GM19043 (cell line): ENCODE data around the gene C1QTNF8.
"Not testable (repeated sequence)": the region's sequence is repeated elsewhere in the genome, so short reads cannot be mapped to it uniquely, and the experiment has no call there.

Experiments used
- ATAC-seq: cut with Tn5 transposase; IDR thresholded peaks from one replicate; pipeline ENCODE4 v1.9.1; 2021; ENCODE audit warnings: low read depth; ENCODE audit not compliant: unreplicated experiment

The C1QTNF8 gene

DNA sequence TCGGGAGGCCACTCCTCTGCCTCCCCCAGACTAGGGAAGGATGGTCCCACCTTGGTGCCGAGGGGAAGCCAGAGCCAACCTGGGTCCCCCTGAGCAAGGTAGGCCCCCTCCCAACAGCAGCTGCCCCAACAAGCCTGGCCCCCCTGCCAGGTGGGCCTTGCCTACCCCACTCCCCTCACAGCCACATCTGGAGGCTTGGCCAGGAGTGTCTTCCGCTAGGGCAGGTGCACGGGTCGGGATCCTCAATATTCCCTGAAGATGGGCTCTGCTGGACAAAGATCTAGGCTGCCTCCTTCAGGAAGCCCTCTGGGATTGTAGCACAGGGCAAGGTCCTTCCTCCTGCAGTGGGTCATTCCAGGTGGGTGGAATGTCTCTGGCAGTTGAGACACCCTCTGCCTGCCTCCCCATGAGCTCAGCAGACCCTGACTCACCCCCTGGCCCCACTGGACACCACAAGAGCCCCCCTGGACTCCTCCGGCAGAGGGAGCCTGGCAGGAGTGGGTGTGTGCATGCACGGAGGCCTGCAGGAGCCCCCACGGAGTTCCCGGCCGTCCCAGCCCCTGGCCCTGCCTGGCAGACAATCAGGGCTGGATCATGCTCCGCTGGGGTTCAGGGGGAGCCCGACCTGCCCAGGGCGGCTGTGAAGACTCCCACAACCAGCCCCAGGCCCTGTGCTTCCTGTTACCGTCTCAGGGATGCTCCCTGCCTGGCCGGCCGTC lies 435 bp downstream of the C1QTNF8 start:
- no peak for ATAC-seq

DNA sequence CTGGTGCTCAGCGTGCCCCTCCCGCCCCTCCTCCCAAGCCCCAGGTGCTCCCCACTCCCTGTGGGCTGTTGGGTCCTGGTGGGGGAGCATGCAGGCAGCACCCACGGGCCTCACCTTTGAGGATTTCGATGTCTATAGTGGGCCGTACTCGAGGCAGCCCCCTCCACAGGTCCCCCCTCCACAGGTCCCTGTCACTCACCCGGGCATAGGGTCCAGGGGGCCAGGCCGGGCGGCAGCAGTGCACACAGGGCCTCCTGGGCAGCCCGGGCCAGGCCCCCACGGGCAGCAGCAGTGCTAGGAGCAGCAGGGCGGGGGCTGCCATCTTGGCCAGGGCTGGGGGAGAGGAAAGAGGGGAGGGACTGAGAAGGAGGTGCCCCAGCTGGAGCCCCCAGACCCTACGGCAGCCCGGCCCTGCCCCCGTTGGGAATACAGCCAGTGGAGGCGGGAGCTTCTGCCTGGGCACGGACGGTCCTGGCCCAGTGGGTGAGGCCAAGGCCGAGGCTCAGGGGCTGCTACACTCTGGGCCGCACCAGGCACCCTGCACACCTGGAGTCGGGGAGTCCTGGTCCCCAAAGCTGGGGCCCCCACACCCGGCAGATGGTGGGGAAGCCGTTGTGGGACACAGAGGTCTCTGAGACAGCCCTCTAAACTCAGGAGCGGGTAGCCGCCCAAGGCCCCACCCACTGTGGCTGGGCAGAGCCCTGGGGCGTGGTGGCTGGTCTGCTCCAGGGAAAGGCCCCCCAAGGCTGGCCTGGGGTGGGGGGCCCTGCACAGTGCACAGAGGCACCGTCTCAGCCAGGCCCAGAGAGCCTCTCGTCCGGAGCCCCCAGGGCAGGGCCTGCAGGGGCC lies 1.2 kb downstream of the C1QTNF8 start:
- ATAC-seq = no peak

DNA sequence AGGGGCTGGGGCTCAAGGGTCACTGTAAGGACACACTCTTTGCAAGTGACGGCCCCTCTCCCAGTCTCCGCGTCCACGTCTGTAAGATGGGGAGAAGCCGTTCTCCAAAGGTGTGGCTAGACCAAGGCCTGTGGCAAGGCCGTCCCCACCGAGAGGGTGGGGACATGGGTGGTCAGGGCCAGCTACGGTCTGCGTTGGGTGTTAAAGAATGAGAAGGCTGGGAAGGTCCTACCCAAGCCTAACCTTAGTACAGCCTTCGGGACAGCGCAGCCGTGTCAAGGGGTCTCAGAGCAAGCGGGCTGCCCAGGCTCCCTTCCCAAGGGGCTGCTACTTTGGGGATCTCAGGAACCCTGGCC lies 1.9 kb downstream of the C1QTNF8 start:
- ATAC-seq = no peak

DNA sequence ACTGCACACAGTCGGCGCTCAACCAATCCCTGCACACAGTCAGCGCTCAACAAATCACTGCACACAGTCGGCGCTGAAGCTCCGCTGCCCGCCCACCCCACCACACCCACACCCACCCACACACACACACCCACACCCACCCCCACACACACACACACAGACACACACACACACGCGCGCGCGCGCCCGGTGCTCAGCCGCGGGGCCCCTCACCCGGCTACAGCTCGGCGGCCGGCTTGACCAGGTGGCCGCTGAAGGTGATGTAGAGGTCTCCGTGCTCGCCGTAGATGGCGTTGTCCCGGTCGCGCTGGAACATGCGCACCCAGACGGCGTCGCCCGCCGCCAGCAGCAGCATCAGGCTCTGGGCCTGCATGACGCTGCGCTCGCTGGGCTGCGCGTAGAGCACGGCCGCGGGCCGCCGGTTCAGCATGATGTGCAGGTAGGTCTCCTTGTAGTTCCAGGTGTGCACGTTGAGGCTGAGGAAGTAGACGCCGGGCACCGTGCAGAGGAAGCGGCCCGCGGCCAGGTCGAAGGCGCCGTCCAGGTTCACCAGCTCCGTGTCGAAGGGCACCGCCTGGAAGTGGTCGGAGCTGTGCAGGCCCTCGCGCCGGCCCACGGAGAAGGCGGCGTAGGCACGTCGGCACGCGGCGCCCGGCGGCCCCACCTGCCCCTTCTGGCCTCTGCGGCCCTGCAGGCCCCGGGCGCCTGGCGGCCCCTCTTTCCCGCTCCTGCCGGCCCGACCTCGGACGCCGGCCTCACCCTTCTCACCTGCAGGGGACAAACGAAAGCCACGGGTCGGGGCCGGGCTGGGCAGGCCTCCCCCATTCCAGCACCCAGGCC lies 2.5 kb downstream of the C1QTNF8 start:
- no peak for ATAC-seq

DNA sequence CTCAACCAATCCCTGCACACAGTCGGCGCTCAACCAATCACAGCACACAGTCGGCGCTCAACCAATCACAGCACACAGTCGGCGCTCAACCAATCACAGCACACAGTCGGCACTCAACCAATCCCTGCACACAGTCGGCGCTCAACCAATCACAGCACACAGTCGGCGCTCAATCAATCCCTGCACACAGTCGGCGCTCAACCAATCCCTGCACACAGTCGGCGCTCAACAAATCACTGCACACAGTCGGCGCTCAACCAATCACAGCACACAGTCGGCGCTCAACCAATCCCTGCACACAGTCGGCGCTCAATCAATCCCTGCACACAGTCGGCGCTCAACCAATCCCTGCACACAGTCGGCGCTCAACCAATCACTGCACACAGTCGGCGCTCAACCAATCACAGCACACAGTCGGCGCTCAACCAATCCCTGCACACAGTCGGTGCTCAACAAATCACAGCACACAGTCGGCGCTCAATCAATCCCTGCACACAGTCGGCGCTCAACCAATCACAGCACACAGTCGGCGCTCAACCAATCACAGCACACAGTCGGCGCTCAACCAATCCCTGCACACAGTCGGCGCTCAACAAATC lies 3.3 kb downstream of the C1QTNF8 start:
- ATAC-seq = not testable (repeated sequence)

DNA sequence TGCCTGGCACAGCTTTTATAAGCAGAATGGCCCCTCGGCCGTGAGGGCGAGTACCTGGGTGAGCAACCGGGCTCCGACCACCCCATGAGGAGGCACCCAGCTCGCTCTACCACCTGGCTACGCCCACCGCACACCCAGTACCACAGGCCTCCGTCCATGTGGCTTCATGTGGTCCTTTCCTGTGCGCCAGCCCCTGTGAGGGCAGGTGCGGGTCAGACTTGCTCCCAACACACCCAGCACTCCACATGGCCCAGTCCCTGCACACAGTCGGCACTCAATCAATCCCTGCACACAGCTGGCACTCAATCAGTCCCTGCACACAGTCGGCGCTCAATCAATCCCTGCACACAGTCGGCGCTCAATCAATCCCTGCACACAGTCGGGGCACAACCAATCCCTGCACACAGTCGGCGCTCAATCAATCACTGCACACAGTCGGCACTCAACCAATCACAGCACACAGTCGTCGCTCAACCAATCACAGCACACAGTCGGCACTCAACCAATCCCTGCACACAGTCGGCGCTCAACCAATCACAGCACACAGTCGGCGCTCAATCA lies 4.0 kb downstream of the C1QTNF8 start:
- ATAC-seq = no peak

DNA sequence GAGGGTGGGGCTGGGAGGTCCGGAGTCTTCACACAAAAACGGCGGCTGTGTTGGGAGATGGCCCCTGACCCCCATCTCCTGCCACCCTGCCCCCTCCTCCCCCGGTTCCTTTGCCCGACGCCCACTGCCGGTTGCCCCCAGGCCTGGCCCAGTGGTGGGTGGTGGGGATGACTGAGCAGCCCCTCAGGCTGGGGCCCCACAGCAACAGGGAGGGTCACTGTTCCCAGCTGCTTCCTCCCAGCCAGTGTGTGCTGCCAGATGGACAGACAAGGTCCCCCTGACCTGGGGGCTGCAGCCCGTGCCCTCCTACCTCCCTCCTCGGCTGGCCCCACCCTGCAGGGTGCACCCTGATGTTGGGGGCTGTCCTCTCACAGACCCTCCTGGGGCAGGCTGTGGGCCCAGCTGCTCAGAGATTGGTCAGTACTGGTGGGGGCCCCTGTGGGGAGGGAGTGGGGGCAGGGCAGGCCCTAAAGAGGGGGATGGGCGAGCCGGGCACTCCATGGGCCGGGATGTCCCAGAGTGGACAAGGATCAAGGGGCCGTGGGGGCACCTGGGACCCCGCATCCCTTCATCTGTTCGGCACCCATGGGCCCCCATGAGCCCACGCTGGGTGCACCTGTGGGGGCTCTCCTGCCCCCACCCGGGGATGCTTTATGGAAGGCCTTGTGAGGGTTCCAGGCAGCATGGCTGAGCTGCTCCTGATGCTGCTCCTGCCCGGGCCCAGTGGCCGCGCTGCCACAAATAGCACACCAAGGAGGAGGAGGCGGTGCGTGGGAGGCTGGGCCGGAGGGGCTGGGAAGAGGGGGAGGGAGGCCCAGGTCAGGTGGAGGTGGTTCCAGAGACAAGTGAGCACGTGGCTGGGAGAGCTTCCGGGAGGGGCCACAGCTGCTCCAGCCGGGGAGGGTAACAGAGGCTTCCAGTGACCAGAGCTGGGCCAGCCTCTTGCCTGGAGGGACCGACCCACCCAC lies 5.1 kb downstream of the C1QTNF8 start:
- no peak for ATAC-seq

DNA sequence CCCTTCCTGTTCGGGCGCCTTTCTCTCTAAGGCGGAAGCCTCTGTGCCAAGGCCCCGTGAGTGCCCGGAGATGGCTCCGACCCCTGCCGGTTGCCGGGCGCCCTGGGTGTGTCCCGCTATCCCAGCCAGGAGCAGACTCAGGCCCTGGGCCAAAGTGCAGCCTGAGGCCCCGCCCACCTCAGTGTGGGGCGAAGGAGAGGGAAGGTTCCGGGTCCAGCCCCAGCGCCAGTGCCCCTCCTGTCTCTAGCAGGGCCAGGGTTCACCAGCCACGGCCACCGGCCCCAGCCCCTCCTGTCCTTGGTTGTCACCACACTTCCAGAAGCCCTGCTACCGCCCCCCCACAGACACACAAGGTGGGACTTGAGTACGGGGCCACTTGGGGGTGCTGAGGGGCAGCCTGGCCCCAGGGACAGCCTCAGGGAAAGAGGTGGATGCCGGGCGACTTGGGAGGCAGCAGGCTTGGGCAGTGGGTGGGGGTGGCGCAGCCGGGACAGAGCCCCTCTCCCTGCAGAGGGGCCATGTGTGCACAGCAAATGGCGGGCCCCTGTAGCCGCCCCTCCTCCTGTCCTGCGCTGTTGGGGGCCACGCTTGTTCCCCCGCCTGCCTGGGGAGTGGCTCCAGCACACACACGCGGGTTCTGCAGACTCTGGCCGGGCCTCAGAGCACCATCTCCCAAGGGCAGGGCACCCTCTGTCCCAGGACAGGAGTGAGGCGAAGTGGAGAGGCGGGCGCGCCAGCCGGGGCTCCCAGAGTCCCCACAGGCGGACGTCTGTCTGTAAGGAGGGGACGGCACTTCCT lies 6.0 kb downstream of the C1QTNF8 start:
- no peak for ATAC-seq

DNA sequence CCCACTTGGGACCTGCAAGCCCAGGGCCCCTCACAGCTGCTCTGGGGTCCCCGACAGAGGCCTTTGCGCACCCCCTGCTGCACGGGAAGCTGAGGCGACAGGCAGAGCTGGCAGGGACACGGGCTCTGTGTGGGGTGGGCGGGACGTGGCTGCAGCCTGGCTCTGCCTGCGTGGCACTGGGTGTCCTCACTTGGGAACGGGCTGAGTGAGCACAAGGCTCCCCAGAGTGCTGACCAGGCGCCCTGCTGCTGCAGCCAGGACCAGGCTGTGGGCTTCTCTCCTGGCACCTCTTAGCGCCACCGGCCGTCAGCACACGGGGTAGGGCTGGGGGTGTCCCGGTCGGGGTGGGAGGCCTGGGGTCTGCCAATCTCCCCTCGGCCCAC lies 6.6 kb downstream of the C1QTNF8 start:
- ATAC-seq = no peak

DNA sequence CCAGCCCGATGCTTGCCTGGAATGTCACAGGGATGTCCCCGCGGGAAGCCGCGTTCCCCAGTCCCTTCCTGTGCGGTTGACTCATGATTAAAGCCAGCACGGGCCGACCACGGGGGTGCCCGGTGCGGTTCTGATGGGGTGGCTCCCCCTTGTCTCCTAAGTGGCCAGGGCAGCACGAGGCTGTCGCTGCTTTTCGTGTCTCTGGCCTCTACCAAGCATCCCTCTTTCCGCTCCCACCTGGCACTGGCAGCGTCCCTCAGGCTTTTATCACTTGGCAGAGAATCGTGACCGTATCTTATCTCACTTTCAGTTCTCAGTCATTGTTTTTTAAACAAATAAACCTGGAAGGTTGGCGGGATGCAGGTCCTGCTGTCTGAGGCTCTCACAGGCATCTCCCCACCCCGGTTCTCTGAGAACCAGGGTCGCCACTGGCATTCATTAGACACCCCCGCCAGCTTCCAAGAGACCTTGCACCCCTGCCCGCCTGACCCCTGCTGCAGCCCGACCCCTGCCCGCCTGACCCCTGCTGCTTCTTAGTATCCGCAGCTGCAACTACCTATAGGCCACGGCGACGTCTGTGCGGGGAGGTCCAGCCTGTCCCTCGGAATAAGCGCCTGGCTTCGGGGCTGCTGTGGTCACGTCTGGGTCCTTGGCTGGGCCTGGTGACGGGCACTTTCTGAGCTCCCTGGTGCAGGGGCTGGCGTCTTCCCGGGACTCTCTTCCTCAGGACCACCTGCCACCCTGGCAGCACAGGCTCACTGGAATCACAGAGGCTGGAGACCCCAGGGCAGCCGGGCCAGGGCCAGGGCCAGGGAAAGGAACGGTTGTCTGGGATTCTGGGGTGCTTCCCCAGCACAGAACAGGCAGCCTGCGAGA lies 7.5 kb downstream of the C1QTNF8 start:
- no peak for ATAC-seq

DNA sequence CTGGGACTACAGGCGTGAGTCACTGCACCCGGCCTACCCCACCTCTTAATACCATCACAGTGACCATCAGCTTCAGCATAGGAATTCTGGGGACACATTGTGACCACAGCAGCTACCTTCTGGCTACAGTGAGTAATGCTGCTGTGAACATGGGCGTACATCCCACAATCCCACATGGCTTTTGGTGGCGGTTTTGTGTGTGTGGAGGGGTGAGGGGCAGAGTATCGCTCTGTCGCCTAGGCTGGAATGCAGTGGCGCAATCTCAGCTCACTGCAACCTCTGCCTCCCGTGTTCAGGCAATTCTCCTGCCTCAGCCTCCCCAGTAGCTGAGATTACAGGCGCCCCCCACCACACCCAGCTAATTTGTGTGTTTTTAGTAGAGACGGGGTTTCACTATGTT lies 9.6 kb downstream of the C1QTNF8 start:
- ATAC-seq = not testable (repeated sequence)

DNA sequence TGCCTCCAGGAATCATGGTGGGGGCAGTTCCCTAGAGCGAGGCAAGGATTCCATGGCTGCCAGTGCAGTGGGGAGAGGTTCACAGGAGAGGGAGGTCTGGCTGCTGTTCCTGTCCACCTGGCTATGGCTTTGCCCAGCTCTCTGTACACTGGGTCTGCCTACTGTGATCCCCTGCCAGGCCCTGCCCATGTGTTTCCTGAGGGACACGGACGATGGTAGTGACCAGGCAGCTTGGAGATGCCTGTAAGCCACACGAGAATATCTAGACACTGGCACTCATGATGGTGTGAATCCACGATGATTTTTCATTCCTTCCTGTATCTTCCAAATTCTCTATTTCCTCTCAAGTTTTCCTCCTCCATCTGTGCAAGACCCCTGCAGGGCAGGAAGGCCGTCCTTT lies 11.1 kb downstream of the C1QTNF8 start:
- ATAC-seq = no peak

DNA sequence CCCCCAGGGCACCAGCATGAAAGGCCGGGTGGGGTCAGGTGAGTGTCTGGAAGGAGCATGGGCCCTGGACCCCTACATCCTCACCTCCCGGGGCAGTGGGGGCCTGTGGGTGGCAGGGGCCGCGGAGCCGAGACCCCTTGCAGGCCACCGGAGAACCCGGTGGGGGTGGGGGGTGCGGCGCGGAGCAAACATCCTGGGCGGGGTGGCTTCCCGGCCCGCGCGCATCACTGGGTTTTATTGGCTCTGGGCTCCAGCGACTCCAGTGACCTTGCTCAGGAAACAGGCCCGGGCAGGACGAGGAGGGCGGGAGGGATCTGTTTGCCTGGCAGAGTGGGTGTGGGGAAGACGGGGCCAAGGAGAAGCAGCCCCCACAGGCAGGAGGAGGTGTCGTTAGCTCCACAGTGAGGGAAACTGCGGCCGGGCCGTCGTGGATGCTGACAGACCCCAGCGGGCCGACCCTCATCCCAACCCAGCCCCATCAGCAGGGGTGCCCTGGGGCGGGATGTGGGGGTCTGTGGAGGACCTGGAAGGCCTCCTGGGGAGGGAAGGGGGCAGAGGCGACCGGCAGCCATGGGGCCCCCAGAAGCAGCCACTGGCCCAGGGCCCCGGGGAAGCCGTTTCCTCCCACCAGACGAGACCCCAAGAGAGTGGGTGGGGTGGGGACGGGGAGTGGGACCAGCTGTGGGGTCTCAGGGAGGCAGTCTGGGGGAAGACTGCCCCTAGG lies 12.9 kb downstream of the C1QTNF8 start:
- no peak for ATAC-seq

DNA sequence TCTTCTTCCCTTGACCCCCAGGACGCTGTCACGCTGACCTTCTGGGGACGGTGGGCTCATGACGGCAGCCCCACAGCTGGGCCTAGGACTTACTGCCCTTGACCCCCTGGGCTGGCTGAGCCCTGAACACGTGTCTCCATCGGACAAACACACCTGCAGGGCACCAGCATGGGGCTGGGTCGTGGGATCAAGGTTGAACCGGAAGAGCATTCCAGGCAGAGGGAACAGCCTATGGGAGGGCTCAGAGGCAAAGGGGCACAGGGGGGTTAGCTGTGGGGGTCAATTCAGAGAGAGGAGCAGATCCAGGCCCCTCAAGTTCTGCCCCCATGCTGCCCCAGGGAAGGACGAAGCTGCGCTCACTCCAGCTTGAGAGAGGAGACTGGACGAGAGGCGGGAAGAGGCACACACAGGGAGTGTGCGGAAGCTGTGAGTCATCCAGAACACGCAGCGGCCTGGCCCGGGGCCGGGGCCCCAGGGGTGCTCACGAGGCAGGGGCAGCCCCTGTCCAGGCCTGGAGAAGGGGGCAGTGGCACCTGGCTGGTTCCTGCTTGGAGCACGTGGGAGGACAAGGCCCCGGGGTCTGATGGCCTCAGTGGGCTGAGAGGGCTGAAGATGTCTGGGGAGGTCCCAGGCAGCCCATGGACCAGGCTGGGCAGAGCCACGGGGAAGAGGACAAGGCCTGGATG lies 13.6 kb downstream of the C1QTNF8 start:
- no peak for ATAC-seq

DNA sequence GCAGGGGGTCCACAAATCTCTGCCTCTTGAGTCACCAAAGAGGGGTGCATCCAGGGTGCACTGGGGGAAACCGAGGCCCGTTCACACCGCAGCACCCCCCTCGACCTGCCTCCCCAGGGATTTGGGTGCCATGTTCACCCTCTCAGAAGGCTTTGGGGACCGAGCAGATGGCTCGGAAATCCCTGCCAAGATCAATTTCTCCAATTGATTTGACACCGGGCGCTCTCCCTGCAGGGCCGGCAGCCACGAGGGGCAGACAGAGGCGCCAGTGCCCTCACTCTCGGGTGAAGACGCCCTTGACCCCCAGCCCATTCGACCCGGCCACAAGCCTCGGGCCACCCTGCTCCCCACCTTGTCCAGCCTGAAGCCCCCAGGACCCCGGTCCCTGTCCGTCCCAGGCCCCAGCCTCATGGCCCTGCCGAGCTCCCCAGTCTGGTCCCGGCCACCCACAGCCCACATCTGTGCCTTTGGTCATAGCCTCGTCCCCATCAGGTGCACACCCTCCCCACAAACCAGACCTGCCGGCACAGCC lies 14.2 kb downstream of the C1QTNF8 start:
- ATAC-seq = no peak
